Measurements from ENCODE around the gene ADSS1. TPM values are rescaled to one million over a fixed set of nuclear protein-coding genes. Genes with fewer than 3 reads are reported as not detected.

Gene ADSS1
- total RNA-seq: 226 TPM
- long read RNA-seq, transcript ADSSL1-201 (13 exons, 1,766 nt): major isoform, 452 of 514 reads
- long read RNA-seq, partial matches to known transcripts: 35 of 514 reads
- long read RNA-seq, other reads (novel, unspliced or antisense): 25 of 514 reads

GRCh38 chr14:104723651-104724406 is at the start of gene ADSS1:
Gene ADSS1, plus strand, starts transcription at chr14:104724229. Its CDS starts 42 bp downstream, at chr14:104724271.
- DNase-seq (peak; percentile 89), ATAC-seq (peak; percentile 66)
- intact Hi-C loops (cut with micrococcal nuclease): no loop called here

- no peak for DNase-seq
- ATAC-seq: no peak
- intact Hi-C loops (cut with micrococcal nuclease): no loop called here
Measured at GRCh38 chr14:104675447-104675846, 48.6 kb upstream of the ADSS1 start.

- peak; percentile 21 for DNase-seq
- no peak for ATAC-seq
- intact Hi-C loops (cut with micrococcal nuclease): no loop called here
Measured at GRCh38 chr14:104676130-104676693, 47.8 kb upstream of the ADSS1 start.

GRCh38 chr14:104676694-104677511 is 47.1 kb upstream of the ADSS1 start:
- ATAC-seq (peak; percentile 0), DNase-seq (peak; percentile 49)
- intact Hi-C loops (cut with micrococcal nuclease): no loop called here

- intact Hi-C loops (cut with micrococcal nuclease): no loop called here
- DNase-seq (peak; percentile 89), ATAC-seq (peak; percentile 80)
Measured at GRCh38 chr14:104677512-104678332, 46.3 kb upstream of the ADSS1 start.

GRCh38 chr14:104678346-104678745 is 45.7 kb upstream of the ADSS1 start:
- ATAC-seq (peak; percentile 11), DNase-seq (peak; percentile 60)
- intact Hi-C loops (cut with micrococcal nuclease): no loop called here

GRCh38 chr14:104678901-104679705 is 44.9 kb upstream of the ADSS1 start:
- ATAC-seq (no peak), DNase-seq (peak; percentile 32)
- intact Hi-C loops (cut with micrococcal nuclease): no loop called here

- DNase-seq: peak; percentile 33
- no peak for ATAC-seq
- intact Hi-C loops (cut with micrococcal nuclease): no loop called here
Measured at GRCh38 chr14:104680056-104680805, 43.8 kb upstream of the ADSS1 start.

- ATAC-seq (peak; percentile 10), DNase-seq (peak; percentile 59)
- intact Hi-C loops (cut with micrococcal nuclease): no loop called here
Measured at GRCh38 chr14:104680806-104681688, 43.0 kb upstream of the ADSS1 start.

- ATAC-seq: peak; percentile 63
- peak; percentile 91 for DNase-seq
- intact Hi-C loops (cut with micrococcal nuclease): no loop called here
Measured at GRCh38 chr14:104681689-104682074, 42.3 kb upstream of the ADSS1 start.

- intact Hi-C loops (cut with micrococcal nuclease): no loop called here
- DNase-seq (no peak), ATAC-seq (no peak)
Measured at GRCh38 chr14:104682107-104682593, 41.9 kb upstream of the ADSS1 start.

GRCh38 chr14:104683653-104684448 is 40.2 kb upstream of the ADSS1 start:
- intact Hi-C loops (cut with micrococcal nuclease): no loop called here
- no peak for DNase-seq
- ATAC-seq: no peak

- ATAC-seq (no peak), DNase-seq (no peak)
- intact Hi-C loops (cut with micrococcal nuclease): no loop called here
Measured at GRCh38 chr14:104684449-104684821, 39.6 kb upstream of the ADSS1 start.

GRCh38 chr14:104685216-104685997 is 38.6 kb upstream of the ADSS1 start:
- DNase-seq (no peak), ATAC-seq (no peak)
- intact Hi-C loops (cut with micrococcal nuclease): no loop called here

Measured in left ventricle myocardium superior (tissue), 1 donor.